K562 (cell line): ENCODE measurements around the gene HBG1. TPM values are rescaled to one million over a fixed set of nuclear protein-coding genes. Genes with fewer than 3 reads are reported as not detected.
A peak's percentile ranks its signal among the peaks of the same experiment; 100 is the strongest.

Source experiments
- ATF3 ChIP-seq, 2 experiments: fragments of 450-650 bp in 1 of 2; sonication (generic) in 1 of 2; formaldehyde crosslinking in 1 of 2; IDR thresholded peaks in 1 of 2; conservative IDR thresholded peaks in 1 of 2; 2 replicates each; pipeline versions ENCODE4 v1.6.1 to v1.8.1; 2016 to 2023; ENCODE audit warnings: mild to moderate bottlenecking in 2 of 2, moderate library complexity in 2 of 2, inconsistent platforms in 1 of 2, missing genetic modification reagents in 1 of 2
- DACH1 ChIP-seq: fragments of 450-650 bp; IDR thresholded peaks from 2 replicates; pipeline ENCODE4 v1.6.1; 2018; ENCODE audit not compliant: partially characterized antibody
- E2F1 ChIP-seq: sonication (generic); formaldehyde crosslinking; IDR thresholded peaks from 2 replicates; pipeline ENCODE4 v1.8.1; 2023; ENCODE audit warnings: mild to moderate bottlenecking, missing genetic modification reagents, moderate library complexity
- E4F1 ChIP-seq: fragments of 250-450 bp; sonication (Bioruptor Pico); IDR thresholded peaks from 2 replicates; pipeline ENCODE4 v1.5.0; 2021; ENCODE audit warnings: mild to moderate bottlenecking, borderline replicate concordance
- NFE2 ChIP-seq: IDR thresholded peaks from 2 replicates; pipeline ENCODE4 v1.6.1; 2014; ENCODE audit warnings: antibody characterized with exemption, low read depth
- RUNX1 ChIP-seq: sonication (generic); IDR thresholded peaks from 2 replicates; pipeline ENCODE4 v1.6.1; 2016; ENCODE audit warnings: antibody characterized with exemption, low read depth
- SMARCA5 ChIP-seq: fragments of 450-650 bp; IDR thresholded peaks from 2 replicates; pipeline ENCODE4 v1.6.1; 2016
- STAG1 ChIP-seq: sonication (generic); formaldehyde crosslinking; IDR thresholded peaks from 2 replicates; pipeline ENCODE4 v1.5.0; 2020; ENCODE audit warnings: missing genetic modification reagents, borderline replicate concordance
- U2AF2 ChIP-seq: fragments of 200-400 bp; formaldehyde crosslinking; optimal IDR thresholded peaks from 2 replicates; pipeline ENCODE3; 2017; ENCODE audit warnings: low read depth, mild to moderate bottlenecking, low read length
- ZNF644 ChIP-seq: fragments of 200-800 bp; sonication (Bioruptor generic); IDR thresholded peaks from 2 replicates; pipeline ENCODE4 v1.6.1; 2016; ENCODE audit warnings: low read depth, missing genetic modification characterization, missing compliant biosample characterization
- ZSCAN32 ChIP-seq: fragments of 450-650 bp; formaldehyde crosslinking; IDR thresholded peaks from 2 replicates; pipeline ENCODE4 v1.4.0; 2020; ENCODE audit warnings: mild to moderate bottlenecking, moderate library complexity
- polyA plus RNA-seq, 8 experiments: library from polyadenylated mRNA; depleted of rRNA in 4 of 8; stranded (reverse) in 5 of 8; unstranded in 3 of 8; fragments of >200 nt; fragmentation: Nextera tagmentation in 2 of 8; fragmentation: Illumina TruSeq in 1 of 8; extraction: Ambion mirVana in 2 of 8; extraction: Trizol in 1 of 8; gene quantifications; 2 replicates each; pipeline versions ENCODE4 v1.2.1 to v1.2.3, GENCODE V29; 2011 to 2014; ENCODE audit warnings: inconsistent platforms in 1 of 8, missing spikeins in 1 of 8
- total RNA-seq, 7 experiments: library from RNA; depleted of rRNA in 6 of 7; stranded (reverse); fragments of >200 nt in 6 of 7; fragmentation: Illumina TruSeq in 2 of 7; extraction: Trizol in 2 of 7; gene quantifications; 2 replicates each; pipeline versions ENCODE4 v1.2.1 to v1.2.3, GENCODE V29; 2011 to 2021; ENCODE audit warnings: low replicate concordance in 1 of 7
- TF ChIP-seq, protein P1 (sequence below): sonication (generic); formaldehyde crosslinking; IDR thresholded peaks from 2 replicates; pipeline ENCODE4 v1.8.1; 2023; ENCODE audit warnings: missing genetic modification reagents, mild to moderate bottlenecking, borderline replicate concordance

The HBG1 gene
- total and polyA plus RNA-seq, 9 of the 15 experiments (the other 6 are each of a cell fraction or from before 2014, with no cell fraction given) = 1,066 to 16,338 (median 4,898) TPM

DNA sequence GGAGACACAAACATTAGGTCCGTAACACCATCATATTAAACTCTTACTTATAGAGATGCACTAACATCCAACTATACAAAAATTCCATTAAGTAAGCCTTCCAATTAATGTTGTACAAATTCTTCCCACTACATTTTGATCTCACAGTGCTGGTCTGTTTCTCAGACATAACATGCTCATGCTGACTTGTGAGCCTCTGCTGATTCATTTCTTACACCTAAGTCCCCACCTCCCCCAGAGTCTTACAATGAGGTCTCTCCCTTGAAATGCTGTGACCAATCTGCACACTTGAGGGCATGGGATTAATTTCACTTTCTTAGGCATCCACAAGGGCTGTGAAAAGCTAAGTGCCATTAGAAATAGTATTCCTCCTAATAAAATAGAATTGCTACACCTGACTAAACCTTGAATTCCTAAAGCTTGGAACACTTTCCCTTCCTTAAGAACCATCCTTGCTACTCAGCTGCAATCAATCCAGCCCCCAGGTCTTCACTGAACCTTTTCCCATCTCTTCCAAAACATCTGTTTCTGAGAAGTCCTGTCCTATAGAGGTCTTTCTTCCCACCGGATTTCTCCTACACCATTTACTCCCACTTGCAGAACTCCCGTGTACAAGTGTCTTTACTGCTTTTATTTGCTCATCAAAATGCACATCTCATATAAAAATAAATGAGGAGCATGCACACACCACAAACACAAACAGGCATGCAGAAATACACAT is 2.0 kb downstream of the HBG1 start (continued):
- no peak for TF ChIP-seq ZNF644 (tag)
- TF ChIP-seq, protein P1, sequence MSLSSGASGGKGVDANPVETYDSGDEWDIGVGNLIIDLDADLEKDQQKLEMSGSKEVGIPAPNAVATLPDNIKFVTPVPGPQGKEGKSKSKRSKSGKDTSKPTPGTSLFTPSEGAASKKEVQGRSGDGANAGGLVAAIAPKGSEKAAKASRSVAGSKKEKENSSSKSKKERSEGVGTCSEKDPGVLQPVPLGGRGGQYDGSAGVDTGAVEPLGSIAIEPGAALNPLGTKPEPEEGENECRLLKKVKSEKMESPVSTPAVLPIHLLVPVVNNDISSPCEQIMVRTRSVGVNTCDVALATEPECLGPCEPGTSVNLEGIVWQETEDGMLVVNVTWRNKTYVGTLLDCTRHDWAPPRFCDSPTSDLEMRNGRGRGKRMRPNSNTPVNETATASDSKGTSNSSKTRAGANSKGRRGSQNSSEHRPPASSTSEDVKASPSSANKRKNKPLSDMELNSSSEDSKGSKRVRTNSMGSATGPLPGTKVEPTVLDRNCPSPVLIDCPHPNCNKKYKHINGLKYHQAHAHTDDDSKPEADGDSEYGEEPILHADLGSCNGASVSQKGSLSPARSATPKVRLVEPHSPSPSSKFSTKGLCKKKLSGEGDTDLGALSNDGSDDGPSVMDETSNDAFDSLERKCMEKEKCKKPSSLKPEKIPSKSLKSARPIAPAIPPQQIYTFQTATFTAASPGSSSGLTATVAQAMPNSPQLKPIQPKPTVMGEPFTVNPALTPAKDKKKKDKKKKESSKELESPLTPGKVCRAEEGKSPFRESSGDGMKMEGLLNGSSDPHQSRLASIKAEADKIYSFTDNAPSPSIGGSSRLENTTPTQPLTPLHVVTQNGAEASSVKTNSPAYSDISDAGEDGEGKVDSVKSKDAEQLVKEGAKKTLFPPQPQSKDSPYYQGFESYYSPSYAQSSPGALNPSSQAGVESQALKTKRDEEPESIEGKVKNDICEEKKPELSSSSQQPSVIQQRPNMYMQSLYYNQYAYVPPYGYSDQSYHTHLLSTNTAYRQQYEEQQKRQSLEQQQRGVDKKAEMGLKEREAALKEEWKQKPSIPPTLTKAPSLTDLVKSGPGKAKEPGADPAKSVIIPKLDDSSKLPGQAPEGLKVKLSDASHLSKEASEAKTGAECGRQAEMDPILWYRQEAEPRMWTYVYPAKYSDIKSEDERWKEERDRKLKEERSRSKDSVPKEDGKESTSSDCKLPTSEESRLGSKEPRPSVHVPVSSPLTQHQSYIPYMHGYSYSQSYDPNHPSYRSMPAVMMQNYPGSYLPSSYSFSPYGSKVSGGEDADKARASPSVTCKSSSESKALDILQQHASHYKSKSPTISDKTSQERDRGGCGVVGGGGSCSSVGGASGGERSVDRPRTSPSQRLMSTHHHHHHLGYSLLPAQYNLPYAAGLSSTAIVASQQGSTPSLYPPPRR (CRISPR knock-in tag) = no peak
- no peak for TF ChIP-seq ATF3 (IDR thresholded peaks at IDR 0.05)
- no peak for TF ChIP-seq ATF3 (CRISPR knock-in tag; conservative IDR thresholded peaks at IDR 0.05)
- TF ChIP-seq RUNX1 = no peak
- TF ChIP-seq U2AF2 = no peak
- TF ChIP-seq ZSCAN32 (CRISPR knock-in tag) = no peak
- TF ChIP-seq SMARCA5 = no peak
- no peak for TF ChIP-seq E4F1 (CRISPR knock-in tag)
- peak; percentile 69 for TF ChIP-seq NFE2
- TF ChIP-seq DACH1 = no peak
- no peak for TF ChIP-seq E2F1
- no peak for TF ChIP-seq STAG1 (CRISPR knock-in tag)
